Calu3 (cell line): ENCODE data around the gene FAM174C. TPM values are rescaled to one million over a fixed set of nuclear protein-coding genes. Genes with fewer than 3 reads are reported as not detected.

Experiments used
- BruUV-seq: library from RNA; stranded (reverse); fragments of 400-500 nt; replicated peaks from 2 replicates; lab custom pipeline; 2021; lab: Mats Ljungman, UMichigan
- CTCF ChIA-PET: fragments of 300-600 bp; sonication (Branson Sonifier 250); formaldehyde crosslinking; loops from one replicate; lab custom pipeline; 2022; ENCODE audit warnings: antibody characterized with exemption; lab: Charles Lee
- DNase-seq: peaks from one replicate; pipeline ENCODE4 v3.0.0; 2022
- H3K27ac Mint-ChIP-seq: one replicate; pipeline ENCODE4 v1.8.0; 2022; ENCODE audit warnings: mixed read lengths; ENCODE audit not compliant: unreplicated experiment
- H3K27me3 Mint-ChIP-seq: one replicate; pipeline ENCODE4 v1.8.0; 2022; ENCODE audit warnings: mixed read lengths; ENCODE audit not compliant: unreplicated experiment
- H3K36me3 Mint-ChIP-seq: one replicate; pipeline ENCODE4 v1.8.0; 2022; ENCODE audit warnings: mild to moderate bottlenecking, moderate library complexity, mixed read lengths; ENCODE audit not compliant: insufficient read depth, unreplicated experiment
- H3K4me1 Mint-ChIP-seq: one replicate; pipeline ENCODE4 v1.8.0; 2022; ENCODE audit warnings: mild to moderate bottlenecking, low read depth, mixed read lengths; ENCODE audit not compliant: unreplicated experiment
- H3K4me3 Mint-ChIP-seq: one replicate; pipeline ENCODE4 v1.8.0; 2022; ENCODE audit warnings: mild to moderate bottlenecking, low read depth, moderate library complexity, mixed read lengths; ENCODE audit not compliant: unreplicated experiment
- H3K9me3 Mint-ChIP-seq: one replicate; pipeline ENCODE4 v1.8.0; 2022; ENCODE audit warnings: low read depth, mixed read lengths; ENCODE audit not compliant: unreplicated experiment
- intact Hi-C: fragments of 100-400 bp; cut with micrococcal nuclease; formaldehyde crosslinking; loops from one replicate; pipeline ENCODE4 v1.10.0; 2022; ENCODE audit not compliant: unreplicated experiment
- total RNA-seq: library from RNA; stranded (reverse); gene quantifications from 2 replicates; pipeline ENCODE4 v1.2.3, GENCODE V29; 2022
- TF ChIP-seq, protein P1 (sequence below): fragments of 200-600 bp; IDR thresholded peaks from one replicate; pipeline ENCODE4 v1.8.0; 2022; ENCODE audit warnings: antibody characterized with exemption; ENCODE audit not compliant: unreplicated experiment

FAM174C gene
- total RNA-seq, 1 experiment from 2014 or later: 34.4 TPM

DNA sequence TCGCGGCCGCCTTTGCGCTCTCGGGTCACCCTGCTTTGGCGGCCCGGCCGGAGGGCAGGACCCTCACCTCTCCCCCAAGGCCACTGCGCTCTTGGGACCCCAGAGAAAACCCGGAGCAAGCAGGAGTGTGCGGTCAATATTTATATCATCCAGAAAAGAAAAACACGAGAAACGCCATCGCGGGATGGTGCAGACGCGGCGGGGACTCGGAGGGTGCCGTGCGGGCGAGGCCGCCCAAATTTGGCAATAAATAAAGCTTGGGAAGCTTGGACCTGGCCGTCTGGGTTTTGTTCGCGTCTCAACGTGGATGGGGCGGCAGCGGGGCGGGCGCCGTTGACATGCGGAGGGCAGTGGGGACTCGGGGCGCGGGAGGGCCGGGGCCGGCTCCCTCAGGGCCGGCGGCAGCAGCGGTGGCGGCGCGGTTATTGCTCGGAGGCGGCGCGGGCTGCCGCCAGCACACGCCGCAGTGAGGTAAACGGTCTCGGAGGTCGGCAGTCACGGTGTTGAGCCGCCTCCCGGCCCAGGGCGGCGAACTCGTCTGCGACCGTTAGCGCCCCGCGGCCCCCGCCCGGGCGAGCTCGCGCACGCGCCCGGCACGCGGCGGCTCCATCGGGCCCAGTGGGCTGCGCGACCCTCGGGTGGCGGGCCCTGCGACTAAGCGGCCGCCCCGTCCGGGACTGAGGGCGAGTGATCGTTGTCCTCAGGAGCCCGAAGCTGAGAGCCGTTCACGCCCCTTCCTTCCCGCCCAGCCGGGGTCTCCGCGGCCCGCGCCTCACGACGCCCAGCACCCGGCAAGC lies 47.0 kb upstream of the FAM174C start:
- no peak for DNase-seq
- TF ChIP-seq, protein P1, sequence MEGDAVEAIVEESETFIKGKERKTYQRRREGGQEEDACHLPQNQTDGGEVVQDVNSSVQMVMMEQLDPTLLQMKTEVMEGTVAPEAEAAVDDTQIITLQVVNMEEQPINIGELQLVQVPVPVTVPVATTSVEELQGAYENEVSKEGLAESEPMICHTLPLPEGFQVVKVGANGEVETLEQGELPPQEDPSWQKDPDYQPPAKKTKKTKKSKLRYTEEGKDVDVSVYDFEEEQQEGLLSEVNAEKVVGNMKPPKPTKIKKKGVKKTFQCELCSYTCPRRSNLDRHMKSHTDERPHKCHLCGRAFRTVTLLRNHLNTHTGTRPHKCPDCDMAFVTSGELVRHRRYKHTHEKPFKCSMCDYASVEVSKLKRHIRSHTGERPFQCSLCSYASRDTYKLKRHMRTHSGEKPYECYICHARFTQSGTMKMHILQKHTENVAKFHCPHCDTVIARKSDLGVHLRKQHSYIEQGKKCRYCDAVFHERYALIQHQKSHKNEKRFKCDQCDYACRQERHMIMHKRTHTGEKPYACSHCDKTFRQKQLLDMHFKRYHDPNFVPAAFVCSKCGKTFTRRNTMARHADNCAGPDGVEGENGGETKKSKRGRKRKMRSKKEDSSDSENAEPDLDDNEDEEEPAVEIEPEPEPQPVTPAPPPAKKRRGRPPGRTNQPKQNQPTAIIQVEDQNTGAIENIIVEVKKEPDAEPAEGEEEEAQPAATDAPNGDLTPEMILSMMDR: no peak
- intact Hi-C loops: no loop called here
- Mint-ChIP-seq H3K9me3 (no peaks in the 10 kb centered on the region), H3K4me3 (no peak overlapping the region), H3K4me1 (peaks cover 14% of the 10 kb centered on the region), H3K36me3 (peaks cover 22% of the 10 kb centered on the region), H3K27me3 (no peaks in the 10 kb centered on the region), H3K27ac (no peak overlapping the region)
- CTCF ChIA-PET: interaction anchor here (0.6 kb wide), 1 partner anchor 715 kb away, joined by 6 read pairs; no protein-coding TSS in a partner anchor
- BruUV-seq: no TSS peak

DNA sequence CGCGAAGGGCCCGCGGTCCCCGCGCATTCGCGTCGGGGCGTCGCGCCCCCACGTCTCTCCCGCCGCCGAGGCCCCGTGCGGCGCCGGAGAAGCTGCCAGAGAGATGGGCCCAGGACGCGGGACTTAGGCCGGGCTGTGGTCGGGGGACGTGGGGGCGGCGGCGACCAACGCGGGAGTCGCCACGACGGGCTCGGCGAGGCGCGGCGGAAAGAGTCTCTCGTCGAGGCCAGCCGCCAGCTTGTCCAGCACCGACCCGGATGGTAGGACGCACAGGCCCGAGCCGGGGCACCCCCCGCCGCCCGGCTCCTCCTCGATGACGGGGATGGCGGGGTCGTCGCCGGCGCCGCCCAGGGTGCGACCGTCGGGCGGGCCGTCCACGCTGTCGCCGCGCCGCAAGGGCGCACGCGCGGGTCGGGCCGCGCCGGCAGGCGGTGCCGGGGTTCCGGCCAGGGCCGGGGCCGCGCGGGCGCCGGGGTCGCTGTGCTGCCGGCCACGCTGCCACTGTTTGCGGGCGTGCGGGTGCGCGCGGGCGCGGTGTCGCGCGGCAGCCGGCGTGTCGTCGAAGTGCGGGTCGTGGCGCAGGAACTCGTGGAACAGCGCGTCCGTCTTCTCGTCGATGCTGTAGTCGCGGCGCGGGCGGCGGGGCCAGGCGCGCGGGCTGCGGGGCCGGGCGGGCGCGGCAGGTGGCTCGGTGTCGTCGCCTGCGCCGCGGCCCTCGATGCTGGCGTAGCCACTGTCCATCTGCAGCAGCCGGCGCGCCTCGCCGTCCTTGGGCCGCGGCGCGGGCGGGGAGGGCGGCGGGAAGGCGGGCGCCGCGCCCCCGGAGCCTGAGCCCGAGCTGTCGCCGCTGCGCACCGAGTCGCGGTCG lies 46.0 kb upstream of the FAM174C start:
- Mint-ChIP-seq H3K27me3 (no peaks in the 10 kb centered on the region), H3K36me3 (peaks cover 22% of the 10 kb centered on the region), H3K9me3 (no peaks in the 10 kb centered on the region), H3K4me3 (no peak overlapping the region), H3K4me1 (peaks cover 14% of the 10 kb centered on the region), H3K27ac (no peak overlapping the region)
- TF ChIP-seq, protein P1: no peak
- intact Hi-C loops: no loop called here
- DNase-seq: no peak
- no TSS peak for BruUV-seq
- CTCF ChIA-PET: no interaction called here

DNA sequence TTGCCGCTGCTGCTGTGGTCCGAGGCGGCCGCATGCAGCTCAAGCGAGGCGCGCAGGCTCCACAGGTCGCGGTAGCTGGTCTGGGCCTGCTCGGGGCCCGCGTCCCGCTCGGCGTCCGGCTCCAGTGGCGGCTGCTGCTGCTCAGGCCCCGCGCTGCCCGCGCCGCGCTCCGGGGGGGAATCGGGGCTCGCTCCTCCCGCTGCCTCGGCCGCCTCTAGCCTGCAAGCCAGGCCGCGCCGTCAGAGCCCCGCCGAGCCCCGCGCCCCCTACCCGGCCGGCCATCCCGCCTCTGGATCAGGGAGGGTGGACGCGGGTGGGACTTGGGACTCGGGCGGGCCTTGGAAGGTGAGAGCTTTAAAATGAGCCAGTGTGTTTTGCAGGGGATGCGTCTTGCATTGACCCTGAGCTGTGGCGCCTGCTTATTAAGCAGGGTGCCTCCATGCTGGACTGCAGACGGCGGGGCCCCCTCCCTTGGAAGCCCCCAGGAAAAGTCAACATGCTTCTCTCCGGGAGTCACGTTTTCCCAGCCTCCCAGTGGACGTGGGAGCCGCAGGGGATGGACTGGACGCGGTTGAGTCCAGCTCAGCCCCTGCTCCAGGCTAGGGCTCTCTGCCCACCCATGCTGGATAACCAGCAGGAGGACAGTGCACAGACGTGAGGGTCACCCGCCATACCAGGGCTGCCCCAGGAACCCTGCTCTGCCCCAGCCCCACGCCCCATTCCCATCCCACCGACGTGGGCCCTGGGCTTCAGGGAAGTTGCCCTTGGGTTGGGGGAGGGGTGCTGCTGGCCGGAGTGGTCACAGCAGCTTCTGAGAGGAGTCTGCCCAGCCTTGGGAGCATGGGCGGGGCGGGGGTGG lies 45.2 kb upstream of the FAM174C start:
- intact Hi-C loops: no loop called here
- TF ChIP-seq, protein P1: no peak
- no peak for DNase-seq
- Mint-ChIP-seq H3K4me3 (no peak overlapping the region), H3K36me3 (peaks cover 22% of the 10 kb centered on the region), H3K27ac (no peak overlapping the region), H3K27me3 (no peaks in the 10 kb centered on the region), H3K9me3 (no peaks in the 10 kb centered on the region), H3K4me1 (peaks cover 14% of the 10 kb centered on the region)
- CTCF ChIA-PET: no interaction called here
- no TSS peak for BruUV-seq
